HepG2 (cell line): ENCODE data around the gene KCNG4. TPM values are rescaled to one million over a fixed set of nuclear protein-coding genes. Genes with fewer than 3 reads are reported as not detected.

Source experiments
- AGO2 ChIP-seq: fragments of 200-400 bp; formaldehyde crosslinking; optimal IDR thresholded peaks from 2 replicates; pipeline ENCODE3; 2017; ENCODE audit warnings: mild to moderate bottlenecking, low read depth, low read length, moderate library complexity
- GATAD1 ChIP-seq: IDR thresholded peaks from 2 replicates; pipeline ENCODE4 v1.6.1; 2016; ENCODE audit warnings: missing genetic modification reagents, missing compliant biosample characterization
- HDAC6 ChIP-seq: fragments of 200-600 bp; sonication (generic); IDR thresholded peaks from 2 replicates; pipeline ENCODE4 v1.7.0; 2017; ENCODE audit warnings: mild to moderate bottlenecking, antibody characterized with exemption, low read length, low read depth
- HINFP ChIP-seq: sonication (generic); formaldehyde crosslinking; IDR thresholded peaks from 2 replicates; pipeline ENCODE4 v1.4.0; 2020; ENCODE audit warnings: low read depth, mild to moderate bottlenecking, missing genetic modification reagents
- ISX ChIP-seq: sonication (generic); formaldehyde crosslinking; conservative IDR thresholded peaks from 2 replicates; pipeline ENCODE4 v1.5.0; 2020; ENCODE audit warnings: missing genetic modification reagents
- JUNB ChIP-seq: sonication (generic); formaldehyde crosslinking; IDR thresholded peaks from 2 replicates; pipeline ENCODE4 v1.8.0; 2022; ENCODE audit warnings: missing genetic modification reagents, mild to moderate bottlenecking, borderline replicate concordance
- KAT7 ChIP-seq: IDR thresholded peaks from 2 replicates; pipeline ENCODE4 v1.6.1; 2018; ENCODE audit warnings: borderline replicate concordance, missing compliant biosample characterization
- KLF11 ChIP-seq: IDR thresholded peaks from 2 replicates; pipeline ENCODE4 v1.6.1; 2016; ENCODE audit warnings: missing compliant biosample characterization
- MTA1 ChIP-seq: sonication (generic); formaldehyde crosslinking; IDR thresholded peaks from 2 replicates; pipeline ENCODE4 v1.4.0; 2020; ENCODE audit warnings: missing genetic modification reagents, mild to moderate bottlenecking, borderline replicate concordance
- NFIC ChIP-seq: IDR thresholded peaks from 2 replicates; pipeline ENCODE4 v1.6.1; 2012; ENCODE audit warnings: mild to moderate bottlenecking, low read length, inconsistent platforms
- RNF219 ChIP-seq: sonication (generic); formaldehyde crosslinking; IDR thresholded peaks from 2 replicates; pipeline ENCODE4 v1.5.0; 2020; ENCODE audit warnings: mild to moderate bottlenecking, missing genetic modification reagents
- SIN3A ChIP-seq: IDR thresholded peaks from 2 replicates; pipeline ENCODE4 v1.6.1; 2011; ENCODE audit warnings: low read depth, mild to moderate bottlenecking, control low read depth, low read length, borderline replicate concordance
- SIN3B ChIP-seq: fragments of 150-350 bp; IDR thresholded peaks from 2 replicates; pipeline ENCODE4 v1.6.1; 2014; ENCODE audit warnings: low read length
- UBTF ChIP-seq: sonication (generic); formaldehyde crosslinking; IDR thresholded peaks from 2 replicates; pipeline ENCODE4 v1.4.0; 2020; ENCODE audit warnings: mild to moderate bottlenecking, missing genetic modification reagents
- USF2 ChIP-seq, 2 experiments: sonication (generic) in 1 of 2; formaldehyde crosslinking in 1 of 2; IDR thresholded peaks; 2 replicates each; pipeline versions ENCODE4 v1.5.1 to v1.6.1; 2011 to 2020; ENCODE audit warnings: borderline replicate concordance in 1 of 2, low read depth in 1 of 2, low read length in 1 of 2, mild to moderate bottlenecking in 1 of 2, missing genetic modification reagents in 1 of 2, moderate library complexity in 1 of 2
- ZNF24 ChIP-seq: fragments of 450-650 bp; IDR thresholded peaks from 2 replicates; pipeline ENCODE4 v1.6.1; 2017; ENCODE audit warnings: antibody characterized with exemption, mild to moderate bottlenecking
- ZNF543 ChIP-seq: sonication (generic); formaldehyde crosslinking; IDR thresholded peaks from 2 replicates; pipeline ENCODE4 v1.4.0; 2020; ENCODE audit warnings: mild to moderate bottlenecking, missing genetic modification reagents
- ZNF629 ChIP-seq: sonication (generic); formaldehyde crosslinking; conservative IDR thresholded peaks from 2 replicates; pipeline ENCODE4 v1.5.0; 2020; ENCODE audit warnings: missing genetic modification reagents
- ZNF639 ChIP-seq: conservative IDR thresholded peaks from 2 replicates; pipeline ENCODE4 v1.6.1; 2018; ENCODE audit warnings: missing genetic modification reagents
- polyA plus RNA-seq, 8 experiments: library from polyadenylated mRNA; depleted of rRNA in 3 of 8; stranded (reverse) in 7 of 8; unstranded in 1 of 8; fragments of >200 nt; fragmentation: Illumina TruSeq in 4 of 8; extraction: Trizol in 4 of 8; gene quantifications; 2 replicates each; pipeline versions ENCODE4 v1.2.1 to v1.2.3, GENCODE V29; 2011 to 2016; ENCODE audit warnings: low read depth in 4 of 8, missing spikeins in 1 of 8, mixed read lengths in 1 of 8; ENCODE audit not compliant: insufficient read depth in 1 of 8
- total RNA-seq, 5 experiments: library from RNA; depleted of rRNA; stranded (reverse); fragments of >200 nt; fragmentation: Illumina TruSeq; extraction: Trizol; gene quantifications; 2 replicates each; pipeline ENCODE4 v1.2.3, GENCODE V29; 2016; ENCODE audit warnings: low read depth in 1 of 5

Gene KCNG4
- total and polyA plus RNA-seq, 2 of the 13 experiments (the other 11 are each of a cell fraction or from before 2014, with no cell fraction given) = not detected

- TF ChIP-seq ZNF639 (CRISPR knock-in tag) (peak; percentile 78; the same call in 1 of the 2 replicates), UBTF (CRISPR knock-in tag) (peak; percentile 45; the same call in 1 of the 2 replicates), GATAD1 (CRISPR knock-in tag) (peak; percentile 98), ZNF24 (peak; percentile 57; the same call in 1 of the 2 replicates), HINFP (CRISPR knock-in tag) (peak; percentile 62; the same call in 1 of the 2 replicates), AGO2 (peak; percentile 53), RNF219 (CRISPR knock-in tag) (no peak), ZNF629 (CRISPR knock-in tag) (peak; percentile 86), HDAC6 (no peak), KLF11 (CRISPR knock-in tag) (peak; percentile 83; the same call in 1 of the 2 replicates), ISX (CRISPR knock-in tag) (peak; percentile 88; the same call in 1 of the 2 replicates), JUNB (CRISPR knock-in tag) (no peak), SIN3B (peak; percentile 46; the same call in 1 of the 2 replicates), NFIC (no peak), USF2 (IDR thresholded peaks at IDR 0.05; ENCODE audit: low read depth, low read length) (no peak), USF2 (CRISPR knock-in tag; IDR thresholded peaks at IDR 0.05; ENCODE audit: borderline replicate concordance) (0 out of 2 replicates have a peak, but pooled peaks have one; percentile 37), MTA1 (peak; percentile 71; the same call in 1 of the 2 replicates), KAT7 (CRISPR knock-in tag) (peak; percentile 96), SIN3A (0 out of 2 replicates have a peak, but pooled peaks have one; percentile 93), ZNF543 (CRISPR knock-in tag) (0 out of 2 replicates have a peak, but pooled peaks have one; percentile 33)
These were observed 53.0 kb downstream of the KCNG4 start, which contains the start of gene TAF1C (continued) for GRCh38 chr16:84186685-84187437.
